Measurements from ENCODE around the gene GBP2.
"Not testable (repeated sequence)": the region's sequence is repeated elsewhere in the genome, so short reads cannot be mapped to it uniquely, and the experiment has no call there.

GBP2 gene

GRCh38 chr1:89081005-89081404, 44.9 kb downstream of the GBP2 start:
- no peak overlapping the region for H3K4me3 ChIP-seq (ENCODE audit: low read depth, low read length)
- TF ChIP-seq, protein P1, sequence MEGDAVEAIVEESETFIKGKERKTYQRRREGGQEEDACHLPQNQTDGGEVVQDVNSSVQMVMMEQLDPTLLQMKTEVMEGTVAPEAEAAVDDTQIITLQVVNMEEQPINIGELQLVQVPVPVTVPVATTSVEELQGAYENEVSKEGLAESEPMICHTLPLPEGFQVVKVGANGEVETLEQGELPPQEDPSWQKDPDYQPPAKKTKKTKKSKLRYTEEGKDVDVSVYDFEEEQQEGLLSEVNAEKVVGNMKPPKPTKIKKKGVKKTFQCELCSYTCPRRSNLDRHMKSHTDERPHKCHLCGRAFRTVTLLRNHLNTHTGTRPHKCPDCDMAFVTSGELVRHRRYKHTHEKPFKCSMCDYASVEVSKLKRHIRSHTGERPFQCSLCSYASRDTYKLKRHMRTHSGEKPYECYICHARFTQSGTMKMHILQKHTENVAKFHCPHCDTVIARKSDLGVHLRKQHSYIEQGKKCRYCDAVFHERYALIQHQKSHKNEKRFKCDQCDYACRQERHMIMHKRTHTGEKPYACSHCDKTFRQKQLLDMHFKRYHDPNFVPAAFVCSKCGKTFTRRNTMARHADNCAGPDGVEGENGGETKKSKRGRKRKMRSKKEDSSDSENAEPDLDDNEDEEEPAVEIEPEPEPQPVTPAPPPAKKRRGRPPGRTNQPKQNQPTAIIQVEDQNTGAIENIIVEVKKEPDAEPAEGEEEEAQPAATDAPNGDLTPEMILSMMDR (IDR thresholded peaks at IDR 0.05; ENCODE audit: low read depth, low read length), result no peak

- H3K4me3 ChIP-seq (ENCODE audit: low read depth, low read length), result not testable (repeated sequence)
Observed at GRCh38 chr1:89080068-89080467, 45.8 kb downstream of the GBP2 start.

DNA sequence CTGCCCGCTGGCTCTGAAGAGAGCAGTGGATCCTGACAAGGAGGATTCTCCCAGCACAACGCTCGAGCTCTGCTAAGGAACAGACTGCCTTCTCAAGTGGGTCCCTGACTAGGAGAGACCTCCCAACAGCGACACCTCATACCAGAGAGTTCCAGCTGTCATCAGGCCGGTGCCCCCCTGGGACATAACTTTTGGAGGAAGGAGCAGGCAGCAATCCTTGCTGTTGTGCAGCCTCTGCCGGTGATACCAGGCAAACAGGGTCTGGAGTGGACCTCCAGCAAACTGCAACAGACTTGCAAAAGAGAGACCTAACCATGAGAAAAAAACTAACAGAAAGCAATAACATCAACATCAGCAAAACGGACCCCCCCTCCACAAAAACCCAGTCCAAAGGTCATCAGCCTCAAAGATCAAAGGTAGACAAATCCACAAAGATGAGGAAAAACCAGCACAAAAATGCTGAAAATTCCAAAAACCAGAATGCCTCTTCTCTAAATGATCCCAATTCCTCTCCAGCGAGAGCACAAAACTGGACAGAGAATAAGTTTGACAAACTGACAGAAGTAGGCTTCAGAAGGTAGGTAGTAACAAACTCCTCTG, 53.3 kb downstream of the GBP2 start:
- H3K4me3 ChIP-seq (ENCODE audit: low read depth, low read length), result not testable (repeated sequence)

DNA sequence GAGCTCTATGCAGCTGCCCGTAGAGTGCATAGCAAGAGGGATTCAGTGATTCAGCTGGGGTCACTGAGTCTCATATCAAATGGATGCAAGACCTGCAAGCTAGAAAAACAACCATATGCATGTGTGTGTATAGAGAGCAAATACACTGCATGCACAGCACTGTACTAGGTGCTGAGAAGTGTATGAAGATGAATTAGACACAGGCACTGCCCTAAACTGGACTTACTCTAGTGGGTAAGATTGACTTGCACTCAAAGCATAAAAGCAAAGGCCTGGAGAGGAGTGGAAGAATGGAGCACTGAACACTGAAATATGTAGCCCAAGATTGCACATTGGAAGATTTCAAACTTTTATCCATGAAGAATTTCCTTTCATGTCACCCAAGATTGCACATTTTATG, 55.4 kb downstream of the GBP2 start:
- TF ChIP-seq, protein P1 (IDR thresholded peaks at IDR 0.05; ENCODE audit: low read depth, low read length), result no peak
- H3K4me3 ChIP-seq (ENCODE audit: low read depth, low read length), result no peak overlapping the region

- H3K4me3 ChIP-seq (ENCODE audit: low read depth, low read length), result no peak overlapping the region
- TF ChIP-seq, protein P1 (IDR thresholded peaks at IDR 0.05; ENCODE audit: low read depth, low read length), result no peak
Observed at GRCh38 chr1:89069951-89070350, 56.0 kb downstream of the GBP2 start.

GRCh38 chr1:89068291-89068690, 57.6 kb downstream of the GBP2 start:
- TF ChIP-seq, protein P1 (IDR thresholded peaks at IDR 0.05; ENCODE audit: low read depth, low read length), result no peak

GRCh38 chr1:89065079-89065868, 60.6 kb downstream of the GBP2 start, which contains the start of gene GBP1:
Gene GBP1, minus strand, starts transcription at chr1:89065208. Its CDS starts 1,974 bp downstream, at chr1:89063234.
- TF ChIP-seq, protein P1 (IDR thresholded peaks at IDR 0.05; ENCODE audit: low read depth, low read length), result no peak
- H3K4me3 ChIP-seq (ENCODE audit: low read depth, low read length), result peak within 1 kb of the TSS; percentile 77

More at GRCh38 chr1:89068291-89068690, 57.6 kb downstream of the GBP2 start:
- H3K4me3 ChIP-seq (ENCODE audit: low read depth, low read length), result no peak overlapping the region

DNA sequence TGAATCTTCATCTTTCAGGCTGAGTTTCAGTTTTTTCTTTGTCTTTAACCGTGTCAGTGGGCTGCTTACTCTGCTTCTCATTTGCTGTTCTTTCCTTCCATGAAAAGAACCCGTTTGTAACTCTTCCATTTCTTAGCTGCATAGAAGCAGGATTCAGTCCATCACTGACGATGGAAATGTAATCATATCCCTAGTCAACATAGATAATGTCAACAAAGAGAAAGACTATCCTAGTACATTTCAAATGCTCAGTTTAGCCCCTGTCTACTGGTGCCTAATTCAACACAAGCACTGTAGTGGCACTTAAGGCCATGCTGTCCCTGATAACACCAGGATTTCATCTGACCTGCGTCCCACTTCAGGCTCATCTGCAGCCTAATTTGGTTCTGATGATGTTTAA, 61.3 kb downstream of the GBP2 start:
- TF ChIP-seq, protein P1 (IDR thresholded peaks at IDR 0.05; ENCODE audit: low read depth, low read length), result no peak
- H3K4me3 ChIP-seq (ENCODE audit: low read depth, low read length), result peak overlapping the region; percentile 77
